CD8-positive, alpha-beta memory T cell (primary cell): Measurements from ENCODE around the gene DUSP8. TPM values are rescaled to one million over a fixed set of nuclear protein-coding genes. Genes with fewer than 3 reads are reported as not detected.
A peak's percentile ranks its signal among the peaks of the same experiment; 100 is the strongest.

ENCODE experiments used
- CTCF ChIA-PET: fragments of 350-600 bp; sonication (Branson Sonifier 250); formaldehyde crosslinking; loops from one replicate; lab custom pipeline; 2021; ENCODE audit warnings: antibody characterized with exemption; lab: Charles Lee
- POLR2A ChIA-PET: fragments of 350-600 bp; sonication (Branson Sonifier 250); formaldehyde crosslinking; loops from one replicate; lab custom pipeline; 2021; ENCODE audit warnings: antibody characterized with exemption; lab: Charles Lee
- DNase-seq, 5 donors: peaks; one replicate each; pipeline versions ENCODE4 v3.0.0 to v3.0.0-alpha.2; 2020 to 2022; ENCODE audit warnings: mixed read lengths in 1 of 5
- H3K27ac ChIP-seq: one replicate; pipeline ENCODE4 v1.7.0; 2013; ENCODE audit warnings: low read depth, mild to moderate bottlenecking, low read length, moderate library complexity
- H3K27me3 ChIP-seq: 2 replicates; pipeline ENCODE4 v1.7.0; 2013; ENCODE audit warnings: low read length, mild to moderate bottlenecking; ENCODE audit not compliant: insufficient read depth, poor library complexity, severe bottlenecking
- H3K36me3 ChIP-seq: 2 replicates; pipeline ENCODE4 v1.7.0; 2013; ENCODE audit warnings: mild to moderate bottlenecking, low read length, moderate library complexity; ENCODE audit not compliant: insufficient read depth
- H3K4me1 ChIP-seq: 2 replicates; pipeline ENCODE4 v1.7.0; 2013; ENCODE audit warnings: mild to moderate bottlenecking, low read length, moderate library complexity; ENCODE audit not compliant: insufficient read depth
- H3K4me3 ChIP-seq: 2 replicates; pipeline ENCODE4 v1.7.0; 2013; ENCODE audit warnings: mild to moderate bottlenecking, low read length
- H3K9me3 ChIP-seq: 2 replicates; pipeline ENCODE4 v1.7.0; 2013; ENCODE audit warnings: mild to moderate bottlenecking, low read length
- H3K27ac Mint-ChIP-seq, 8 donors: one replicate each; pipeline ENCODE4 v1.8.0; 2020 to 2021; ENCODE audit warnings: mixed read lengths in 8 of 8, mild to moderate bottlenecking in 6 of 8, inconsistent platforms in 3 of 8, moderate library complexity in 3 of 8
- H3K27me3 Mint-ChIP-seq, 2 donors: one replicate each; pipeline ENCODE4 v1.8.0; 2020 to 2021; ENCODE audit warnings: mixed read lengths in 2 of 2, mild to moderate bottlenecking in 1 of 2, moderate library complexity in 1 of 2
- H3K36me3 Mint-ChIP-seq, 3 donors: one replicate each; pipeline ENCODE4 v1.8.0; 2020 to 2021; ENCODE audit warnings: mixed read lengths in 3 of 3, inconsistent platforms in 1 of 3, mild to moderate bottlenecking in 1 of 3
- H3K4me1 Mint-ChIP-seq, 3 donors: one replicate each; pipeline ENCODE4 v1.8.0; 2020 to 2021; ENCODE audit warnings: mixed read lengths in 3 of 3, inconsistent platforms in 1 of 3, mild to moderate bottlenecking in 1 of 3
- H3K4me3 Mint-ChIP-seq, 7 donors: one replicate each; pipeline ENCODE4 v1.8.0; 2020 to 2021; ENCODE audit warnings: mixed read lengths in 7 of 7, mild to moderate bottlenecking in 6 of 7, moderate library complexity in 4 of 7, inconsistent platforms in 2 of 7
- H3K9me3 Mint-ChIP-seq, 5 donors: one replicate each; pipeline ENCODE4 v1.8.0; 2020 to 2022; ENCODE audit warnings: mixed read lengths in 5 of 5, mild to moderate bottlenecking in 3 of 5, moderate library complexity in 2 of 5, inconsistent platforms in 1 of 5
- polyA plus RNA-seq: library from polyadenylated mRNA; unstranded; fragments of 300-500 nt; fragmentation: Illumina TruSeq; gene quantifications from one replicate; pipeline ENCODE4 v1.2.3, GENCODE V29; 2021
- total RNA-seq, 2 experiments: library from RNA; stranded (reverse); gene quantifications; one replicate each; pipeline ENCODE4 v1.2.3, GENCODE V29; 2021

The DUSP8 gene
- total and polyA plus RNA-seq, 3 experiments from 2014 or later = 0.75 to 4.0 (median 2.3) TPM

GRCh38 chr11:1573903-1574237 lies 1.8 kb upstream of the DUSP8 start:
- peak overlapping the region; percentile 83 to 94 (median 84) for H3K4me3 Mint-ChIP-seq
- H3K9me3 Mint-ChIP-seq = peaks cover 0 to 6% (median 3%) of the 10 kb centered on the region in 5 donors

DNA sequence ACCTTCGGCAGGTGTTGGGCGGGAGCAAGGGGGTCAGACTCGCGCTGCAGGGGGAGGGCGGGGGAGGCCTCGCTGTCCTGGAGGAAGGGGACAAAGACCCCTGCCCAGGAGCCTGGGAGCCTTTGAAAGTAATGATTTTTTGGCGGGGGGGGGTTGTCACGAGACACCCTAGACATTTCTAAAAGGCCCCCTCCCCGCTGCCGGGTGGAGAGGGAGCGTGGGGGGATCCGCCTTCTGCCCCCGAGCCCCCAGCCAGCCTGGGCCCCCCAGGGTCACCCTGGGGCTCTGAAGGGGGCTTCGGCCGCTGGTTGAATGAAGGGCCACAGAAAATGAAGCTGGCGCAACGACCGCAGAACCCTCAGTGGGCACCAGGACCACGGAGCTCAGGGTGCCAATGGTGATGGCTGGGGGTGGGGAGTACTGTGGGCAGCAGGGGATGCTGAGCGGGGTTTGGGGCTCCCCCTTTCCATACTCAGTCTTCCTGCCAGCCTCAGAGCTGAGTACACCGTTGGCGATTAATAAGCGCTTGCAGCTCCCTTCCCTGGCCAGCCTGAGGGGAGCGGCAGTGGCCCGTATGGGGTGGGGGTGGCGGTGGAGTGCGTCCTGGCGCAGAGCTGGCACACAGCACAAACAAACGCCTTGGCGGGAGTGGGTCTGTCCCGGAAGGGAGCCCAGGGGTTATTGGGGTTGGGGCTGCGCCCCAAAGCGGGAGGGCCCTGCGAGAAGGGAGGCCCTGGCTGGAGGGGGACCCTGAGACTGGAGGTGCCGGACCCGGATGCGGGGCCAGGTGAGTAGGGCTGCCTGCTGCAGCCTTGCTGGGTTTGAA lies 1.2 kb upstream of the DUSP8 start:
- Mint-ChIP-seq H3K27ac (peak overlapping the region; percentile 87 to 99 (median 94)), H3K27me3 (no peaks in the 10 kb centered on the region), H3K4me1 (peaks cover 14 to 39% (median 19%) of the 10 kb centered on the region in 3 donors), H3K36me3 (peaks cover 3% of the 10 kb centered on the region in 3 donors), H3K4me3 (peak overlapping the region; percentile 83 to 94 (median 84)), H3K9me3 (peaks cover 0 to 1% (median 0%) of the 10 kb centered on the region in 5 donors)
- Histone ChIP-seq H3K27ac (peak overlapping the region; percentile 76), H3K27me3 (peaks cover 4% of the 10 kb centered on the region), H3K4me1 (peaks cover 35% of the 10 kb centered on the region), H3K4me3 (peak overlapping the region; percentile 59), H3K36me3 (no peaks in the 10 kb centered on the region), H3K9me3 (no peaks in the 10 kb centered on the region)
- peak; percentile 38 to 73 (median 44) for DNase-seq
- POLR2A ChIA-PET = interaction anchor here (0.6 to 1.3 kb wide), 5 partner anchors 12 to 264 kb away, joined by 3 to 7 read pairs (median 3); partner anchors contain the start of gene KRTAP5-1
- CTCF ChIA-PET = interaction anchor here (0.9 to 13.9 kb wide), 12 partner anchors 7 to 370 kb away, joined by 3 to 152 read pairs (median 4); no protein-coding TSS in a partner anchor

More at GRCh38 chr11:1573903-1574237, 1.8 kb upstream of the DUSP8 start:
- CTCF ChIA-PET = interaction anchor here (0.9 to 13.9 kb wide), 16 partner anchors 8 to 371 kb away, joined by 3 to 152 read pairs (median 4); partner anchors contain the start of gene KRTAP5-1
- Mint-ChIP-seq H3K36me3 (peaks cover 3 to 5% (median 3%) of the 10 kb centered on the region in 3 donors), H3K4me1 (peaks cover 8 to 34% (median 14%) of the 10 kb centered on the region in 3 donors), H3K27ac (peak overlapping the region; percentile 87 to 99 (median 94)), H3K27me3 (no peaks in the 10 kb centered on the region)
- H3K4me1 ChIP-seq = peaks cover 30% of the 10 kb centered on the region
- POLR2A ChIA-PET = interaction anchor here (0.6 to 1.3 kb wide), 3 partner anchors 14 to 265 kb away, joined by 3 to 7 read pairs (median 3); no protein-coding TSS in a partner anchor
- DNase-seq = no peak
- no peaks in the 10 kb centered on the region for H3K9me3 ChIP-seq
- peak overlapping the region; percentile 59 for H3K4me3 ChIP-seq
- H3K27me3 ChIP-seq = peaks cover 4% of the 10 kb centered on the region
- peak overlapping the region; percentile 76 for H3K27ac ChIP-seq
- H3K36me3 ChIP-seq = no peaks in the 10 kb centered on the region

- Histone ChIP-seq H3K4me1 (peaks cover 35% of the 10 kb centered on the region), H3K9me3 (no peaks in the 10 kb centered on the region), H3K27ac (peak overlapping the region; percentile 16), H3K27me3 (peaks cover 4% of the 10 kb centered on the region), H3K36me3 (no peaks in the 10 kb centered on the region), H3K4me3 (no peak overlapping the region)
- DNase-seq = no peak
- H3K4me1 Mint-ChIP-seq = peaks cover 19 to 45% (median 24%) of the 10 kb centered on the region in 3 donors
- peaks cover 0 to 3% (median 0%) of the 10 kb centered on the region in 3 donors for H3K36me3 Mint-ChIP-seq
- H3K4me3 Mint-ChIP-seq = no peak overlapping the region
- ChIA-PET CTCF (interaction anchor here (1.3 to 13.9 kb wide), 2 partner anchors 25 to 122 kb away, joined by 5 to 152 read pairs; no protein-coding TSS in a partner anchor), POLR2A (interaction anchor here (0.7 kb wide), 1 partner anchor 661 kb away, joined by 3 read pairs; the partner anchor contains the start of gene CHID1)
- no peak overlapping the region for H3K27ac Mint-ChIP-seq
- H3K27me3 Mint-ChIP-seq = no peaks in the 10 kb centered on the region
- no peaks in the 10 kb centered on the region for H3K9me3 Mint-ChIP-seq
Observed at GRCh38 chr11:1571760-1572196, 293 bp downstream of the DUSP8 start.

DNA sequence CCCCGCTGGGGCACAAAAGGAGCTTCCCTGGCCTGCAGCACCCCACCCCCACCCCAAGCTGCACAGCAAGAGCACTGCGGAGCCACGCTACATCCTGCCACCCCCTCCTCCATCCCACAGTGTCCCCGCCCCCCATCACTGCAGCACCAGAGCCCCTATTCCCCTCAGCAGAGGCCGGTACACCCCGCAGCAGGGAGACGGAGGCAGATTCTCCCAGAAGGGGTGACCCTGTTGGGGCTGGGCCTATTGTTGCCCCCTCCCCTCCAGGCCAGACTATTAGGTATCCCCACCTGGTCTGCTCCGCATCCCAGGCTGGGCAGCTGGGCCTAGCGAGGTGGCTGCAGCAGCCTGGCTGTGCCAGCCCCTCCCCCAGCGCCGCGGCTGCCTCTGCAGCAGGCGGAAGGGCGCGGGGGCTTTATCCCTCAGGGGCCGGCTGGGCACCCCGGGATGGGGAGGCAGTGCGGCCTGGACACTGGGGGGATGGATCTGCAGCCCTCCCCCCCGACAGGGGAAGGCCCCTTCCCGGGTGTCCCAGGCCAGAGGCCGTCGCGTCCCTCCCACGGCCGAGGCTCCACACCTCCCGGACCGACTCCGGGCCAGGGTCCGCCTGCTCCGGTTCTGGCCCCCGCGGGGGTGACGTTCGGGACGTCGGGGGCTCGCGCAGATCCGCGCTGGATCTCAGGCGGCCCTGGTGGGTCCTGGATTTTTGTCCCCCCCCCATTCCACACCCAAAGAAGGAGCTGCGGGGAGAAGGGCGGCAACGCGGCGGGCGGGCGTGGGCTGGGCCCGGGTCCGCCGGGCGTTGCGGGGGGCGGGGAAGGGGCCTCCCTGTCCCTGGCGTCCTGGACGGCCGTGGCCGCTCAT lies 943 bp downstream of the DUSP8 start:
- H3K9me3 Mint-ChIP-seq = no peaks in the 10 kb centered on the region
- H3K36me3 Mint-ChIP-seq = peaks cover 0 to 4% (median 0%) of the 10 kb centered on the region in 3 donors

GRCh38 chr11:1570531-1570895 lies 1.6 kb downstream of the DUSP8 start:
- H3K4me1 ChIP-seq = peaks cover 35% of the 10 kb centered on the region
- no peak overlapping the region for H3K27ac ChIP-seq
- DNase-seq = no peak
- no peaks in the 10 kb centered on the region for H3K27me3 Mint-ChIP-seq
- peak overlapping the region; percentile 22 for H3K4me3 ChIP-seq
- peaks cover 19 to 45% (median 24%) of the 10 kb centered on the region in 3 donors for H3K4me1 Mint-ChIP-seq
- no peaks in the 10 kb centered on the region for H3K9me3 ChIP-seq
- H3K9me3 Mint-ChIP-seq = no peaks in the 10 kb centered on the region
- peak overlapping the region; percentile 64 to 93 (median 73) for H3K4me3 Mint-ChIP-seq
- CTCF ChIA-PET = interaction anchor here (1.3 to 13.9 kb wide), 2 partner anchors 24 to 124 kb away, joined by 5 to 152 read pairs; no protein-coding TSS in a partner anchor
- peaks cover 4% of the 10 kb centered on the region for H3K27me3 ChIP-seq
- H3K36me3 Mint-ChIP-seq = peaks cover 0 to 4% (median 0%) of the 10 kb centered on the region in 3 donors
- H3K36me3 ChIP-seq = no peaks in the 10 kb centered on the region
- POLR2A ChIA-PET = no interaction called here
- peak overlapping the region; percentile 50 to 91 (median 80) for H3K27ac Mint-ChIP-seq

More for the DNA sequence above, 943 bp downstream of the DUSP8 start:
- peak overlapping the region; percentile 64 to 93 (median 73) for H3K4me3 Mint-ChIP-seq
- no peaks in the 10 kb centered on the region for H3K36me3 ChIP-seq
- ChIA-PET CTCF (interaction anchor here (1.3 to 13.9 kb wide), 2 partner anchors 24 to 123 kb away, joined by 5 to 152 read pairs; no protein-coding TSS in a partner anchor), POLR2A (no interaction called here)
- DNase-seq = peak in 2 of 5 donors; percentile 52 to 71
- H3K4me3 ChIP-seq = peak overlapping the region; percentile 64
- peaks cover 4% of the 10 kb centered on the region for H3K27me3 ChIP-seq
- peak overlapping the region; percentile 16 for H3K27ac ChIP-seq
- no peaks in the 10 kb centered on the region for H3K9me3 ChIP-seq
- peaks cover 19 to 45% (median 24%) of the 10 kb centered on the region in 3 donors for H3K4me1 Mint-ChIP-seq
- peak overlapping the region; percentile 60 to 91 (median 80) for H3K27ac Mint-ChIP-seq
- H3K4me1 ChIP-seq = peaks cover 35% of the 10 kb centered on the region
- no peaks in the 10 kb centered on the region for H3K27me3 Mint-ChIP-seq

DNA sequence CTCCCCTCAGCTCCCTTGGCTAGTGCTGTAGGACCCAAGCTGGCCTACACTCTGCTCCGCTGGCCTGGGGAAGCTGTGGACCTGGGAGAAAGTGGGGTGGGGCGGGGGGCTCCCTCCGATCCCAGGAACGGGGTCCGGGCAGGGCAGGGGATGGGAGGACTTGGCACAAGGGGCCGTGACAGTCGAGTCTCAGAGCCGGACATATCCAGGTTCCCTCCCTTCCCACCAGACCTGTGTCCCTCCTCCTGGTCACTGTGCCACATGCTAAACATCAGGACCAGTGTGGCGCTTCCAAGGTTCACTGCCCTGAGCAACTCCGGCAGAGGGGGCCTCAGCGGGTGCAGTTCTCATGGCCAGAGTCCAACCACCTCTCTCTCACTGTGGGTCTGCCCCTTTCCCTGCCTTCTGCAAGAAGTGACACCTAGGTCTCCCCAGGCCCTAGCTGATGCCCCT lies 2.0 kb downstream of the DUSP8 start:
- H3K27ac ChIP-seq = no peak overlapping the region
- no peak overlapping the region for H3K4me3 ChIP-seq
- no peaks in the 10 kb centered on the region for H3K36me3 ChIP-seq
- H3K4me1 ChIP-seq = peaks cover 35% of the 10 kb centered on the region
- H3K9me3 ChIP-seq = no peaks in the 10 kb centered on the region
- no peaks in the 10 kb centered on the region for H3K27me3 Mint-ChIP-seq
- peaks cover 0 to 1% (median 0%) of the 10 kb centered on the region in 5 donors for H3K9me3 Mint-ChIP-seq
- peak overlapping the region; percentile 26 to 97 (median 79) for H3K27ac Mint-ChIP-seq
- CTCF ChIA-PET = interaction anchor here (13.9 kb wide), 1 partner anchor 23 kb away, joined by 152 read pairs; no protein-coding TSS in a partner anchor
- POLR2A ChIA-PET = no interaction called here
- DNase-seq = no peak
- peaks cover 0 to 7% (median 0%) of the 10 kb centered on the region in 3 donors for H3K36me3 Mint-ChIP-seq
- H3K27me3 ChIP-seq = peaks cover 3% of the 10 kb centered on the region
- peaks cover 19 to 44% (median 23%) of the 10 kb centered on the region in 3 donors for H3K4me1 Mint-ChIP-seq
- peak overlapping the region; percentile 64 to 93 (median 73) for H3K4me3 Mint-ChIP-seq

GRCh38 chr11:1569251-1569780 lies 2.8 kb downstream of the DUSP8 start:
- Mint-ChIP-seq H3K9me3 (peaks cover 0 to 2% (median 0%) of the 10 kb centered on the region in 5 donors), H3K36me3 (peaks cover 0 to 8% (median 0%) of the 10 kb centered on the region in 3 donors), H3K27me3 (no peaks in the 10 kb centered on the region), H3K4me3 (peak overlapping the region; percentile 46 to 87 (median 63)), H3K4me1 (peaks cover 19 to 41% (median 21%) of the 10 kb centered on the region in 3 donors), H3K27ac (peak overlapping the region; percentile 58 to 98 (median 88))
- ChIA-PET CTCF (interaction anchor here (13.9 kb wide), 1 partner anchor 23 kb away, joined by 152 read pairs; no protein-coding TSS in a partner anchor), POLR2A (no interaction called here)
- no peaks in the 10 kb centered on the region for H3K27me3 ChIP-seq
- no peak overlapping the region for H3K27ac ChIP-seq
- H3K4me1 ChIP-seq = peaks cover 35% of the 10 kb centered on the region
- no peaks in the 10 kb centered on the region for H3K9me3 ChIP-seq
- DNase-seq = peak in 1 of 5 donors; percentile 10
- H3K36me3 ChIP-seq = no peaks in the 10 kb centered on the region
- H3K4me3 ChIP-seq = no peak overlapping the region
